ENCODE results near the gene VAV3.

DNA sequence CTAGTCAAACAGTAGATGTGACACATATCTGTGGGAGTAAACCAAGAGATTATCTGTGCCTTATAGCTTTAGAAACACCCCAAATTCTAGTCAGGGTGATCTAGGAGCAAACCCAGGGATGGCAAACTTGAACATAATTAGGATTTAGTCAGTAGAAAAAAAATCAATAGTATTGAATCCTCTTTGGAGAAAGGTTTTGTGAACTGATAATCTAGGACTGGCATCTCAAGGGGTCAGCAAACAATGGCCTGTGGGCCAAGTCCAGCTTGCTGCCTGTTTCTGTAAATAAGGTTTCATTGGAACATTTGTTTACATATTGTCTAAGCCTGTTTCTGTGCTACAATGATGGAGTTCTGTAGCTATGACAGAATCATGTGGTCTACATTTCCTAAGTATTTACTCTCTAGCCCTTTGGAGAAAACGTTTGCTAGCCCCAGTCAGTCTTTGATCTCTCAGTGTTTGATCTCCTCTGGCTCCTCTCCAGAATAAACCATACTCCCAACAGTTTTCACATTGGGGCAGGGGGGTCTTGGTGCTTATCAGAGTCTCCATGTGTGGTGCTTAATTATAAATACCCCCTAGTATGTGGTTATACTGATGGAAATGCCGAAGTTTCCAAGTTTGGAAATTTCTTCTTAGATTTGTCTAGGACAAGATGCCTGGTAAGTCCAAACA, 438.3 kb downstream of the VAV3 start:
- TF ChIP-seq, protein P1, sequence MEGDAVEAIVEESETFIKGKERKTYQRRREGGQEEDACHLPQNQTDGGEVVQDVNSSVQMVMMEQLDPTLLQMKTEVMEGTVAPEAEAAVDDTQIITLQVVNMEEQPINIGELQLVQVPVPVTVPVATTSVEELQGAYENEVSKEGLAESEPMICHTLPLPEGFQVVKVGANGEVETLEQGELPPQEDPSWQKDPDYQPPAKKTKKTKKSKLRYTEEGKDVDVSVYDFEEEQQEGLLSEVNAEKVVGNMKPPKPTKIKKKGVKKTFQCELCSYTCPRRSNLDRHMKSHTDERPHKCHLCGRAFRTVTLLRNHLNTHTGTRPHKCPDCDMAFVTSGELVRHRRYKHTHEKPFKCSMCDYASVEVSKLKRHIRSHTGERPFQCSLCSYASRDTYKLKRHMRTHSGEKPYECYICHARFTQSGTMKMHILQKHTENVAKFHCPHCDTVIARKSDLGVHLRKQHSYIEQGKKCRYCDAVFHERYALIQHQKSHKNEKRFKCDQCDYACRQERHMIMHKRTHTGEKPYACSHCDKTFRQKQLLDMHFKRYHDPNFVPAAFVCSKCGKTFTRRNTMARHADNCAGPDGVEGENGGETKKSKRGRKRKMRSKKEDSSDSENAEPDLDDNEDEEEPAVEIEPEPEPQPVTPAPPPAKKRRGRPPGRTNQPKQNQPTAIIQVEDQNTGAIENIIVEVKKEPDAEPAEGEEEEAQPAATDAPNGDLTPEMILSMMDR (IDR thresholded peaks at IDR 0.05) = no peak
- TF ChIP-seq POLR2A (IDR thresholded peaks at IDR 0.05) = no peak

Measured in body of pancreas (tissue), 4 donors.